B cell (primary cell): ENCODE measurements around the gene PDE12. TPM values are rescaled to one million over a fixed set of nuclear protein-coding genes. Genes with fewer than 3 reads are reported as not detected.

Experiments
- ATAC-seq: fragments of 200-7000 bp; cut with Tn5 transposase; one replicate; pipeline ENCODE4 v1.10.0; 2021; ENCODE audit warnings: low read depth, mild to moderate bottlenecking, moderate number of reproducible peaks, moderate library complexity
- CTCF ChIA-PET: fragments of 350-600 bp; sonication (Branson Sonifier 250); formaldehyde crosslinking; loops from one replicate; lab custom pipeline; 2021; ENCODE audit warnings: antibody characterized with exemption, inconsistent platforms; lab: Charles Lee
- POLR2A ChIA-PET: fragments of 350-600 bp; sonication (Branson Sonifier 250); formaldehyde crosslinking; loops from one replicate; lab custom pipeline; 2021; ENCODE audit warnings: antibody characterized with exemption; lab: Charles Lee
- DNase-seq: peaks from one replicate; pipeline ENCODE4 v3.0.0; 2013
- H2AFZ ChIP-seq: 2 replicates; pipeline ENCODE4 v1.6.1; 2012; ENCODE audit warnings: mild to moderate bottlenecking, low read depth, low read length; ENCODE audit not compliant: insufficient read depth, poor library complexity, severe bottlenecking
- H3K27ac ChIP-seq, 2 donors: 1 replicate in 1 of 2; 2 replicates in 1 of 2; pipeline ENCODE4 v1.5.1; 2012 to 2013; ENCODE audit warnings: low read length in 2 of 2, mild to moderate bottlenecking in 2 of 2, moderate library complexity in 1 of 2
- H3K27me3 ChIP-seq, 4 experiments: fragments of 200-600 bp in 1 of 4; sonication (generic) in 1 of 4; replicated peaks in 1 of 4; 1 replicate in 2 of 4; 2 replicates in 2 of 4; pipeline versions ENCODE4 v1.6.1 to v1.7.0; 2013 to 2016; ENCODE audit warnings: low read length in 3 of 4, mild to moderate bottlenecking in 2 of 4, mixed read lengths in 1 of 4, moderate library complexity in 1 of 4; ENCODE audit not compliant: insufficient read depth in 4 of 4, control insufficient read depth in 3 of 4; ENCODE audit errors: control extremely low read depth in 1 of 4
- H3K36me3 ChIP-seq, 2 experiments: replicated peaks in 1 of 2; 1 replicate in 1 of 2; 2 replicates in 1 of 2; pipeline versions ENCODE4 v1.6.1 to v1.7.1; 2013; ENCODE audit warnings: low read length in 1 of 2; ENCODE audit not compliant: insufficient read depth in 2 of 2, control insufficient read depth in 1 of 2; ENCODE audit errors: control extremely low read depth in 1 of 2, extremely low read depth in 1 of 2
- H3K4me1 ChIP-seq, 2 donors: fragments of 200-600 bp in 1 of 2; sonication (generic) in 1 of 2; 1 replicate in 1 of 2; 2 replicates in 1 of 2; pipeline versions ENCODE4 v1.5.1 to v1.6.1; 2013 to 2017; ENCODE audit warnings: low read length in 2 of 2; ENCODE audit not compliant: control insufficient read depth in 2 of 2, insufficient read depth in 2 of 2
- H3K4me2 ChIP-seq: replicated peaks from 2 replicates; pipeline ENCODE3; 2012; ENCODE audit warnings: mild to moderate bottlenecking, low read depth, low read length; ENCODE audit not compliant: poor library complexity, severe bottlenecking
- H3K4me3 ChIP-seq, 5 experiments: fragments of 200-600 bp in 1 of 5; sonication (generic) in 1 of 5; 1 replicate in 3 of 5; 2 replicates in 2 of 5; pipeline versions ENCODE4 v1.5.1 to v1.7.0; 2011 to 2016; ENCODE audit warnings: low read length in 4 of 5, mild to moderate bottlenecking in 4 of 5, low read depth in 2 of 5, control low read depth in 1 of 5, moderate library complexity in 1 of 5; ENCODE audit not compliant: insufficient read depth in 1 of 5; ENCODE audit errors: control extremely low read depth in 1 of 5, extremely low read depth in 1 of 5
- H3K79me2 ChIP-seq: fragments of 200-600 bp; sonication (generic); one replicate; pipeline ENCODE4 v1.6.0; 2016; ENCODE audit warnings: low read length; ENCODE audit not compliant: control insufficient read depth, insufficient read depth
- H3K9ac ChIP-seq: fragments of 200-600 bp; sonication (generic); 2 replicates; pipeline ENCODE4 v1.6.1; 2017; ENCODE audit warnings: mild to moderate bottlenecking, low read length, moderate library complexity
- H3K9me3 ChIP-seq, 3 donors: one replicate each; pipeline versions ENCODE4 v1.6.1 to v1.7.1; 2013; ENCODE audit warnings: low read length in 2 of 3; ENCODE audit not compliant: control insufficient read depth in 2 of 3, insufficient read depth in 1 of 3; ENCODE audit errors: control extremely low read depth in 1 of 3
- H4K20me1 ChIP-seq: 2 replicates; pipeline ENCODE4 v1.6.0; 2012; ENCODE audit warnings: mild to moderate bottlenecking, low read length; ENCODE audit not compliant: insufficient read depth, control insufficient read depth, poor library complexity, severe bottlenecking
- H3K27ac Mint-ChIP-seq: one replicate; pipeline ENCODE4 v1.8.0; 2021; ENCODE audit warnings: mixed read lengths
- H3K27me3 Mint-ChIP-seq: one replicate; pipeline ENCODE4 v1.8.0; 2021; ENCODE audit warnings: mixed read lengths
- H3K4me1 Mint-ChIP-seq: one replicate; pipeline ENCODE4 v1.8.0; 2021; ENCODE audit warnings: mixed read lengths
- H3K4me3 Mint-ChIP-seq: one replicate; pipeline ENCODE4 v1.8.0; 2021; ENCODE audit warnings: mixed read lengths
- H3K9me3 Mint-ChIP-seq: one replicate; pipeline ENCODE4 v1.8.0; 2022; ENCODE audit warnings: mixed read lengths; ENCODE audit not compliant: insufficient read depth
- CTCF ChIP-seq: fragments of 200-600 bp; IDR thresholded peaks from one replicate; pipeline ENCODE4 v1.8.0; 2022; ENCODE audit warnings: antibody characterized with exemption, mild to moderate bottlenecking
- EZH2 ChIP-seq: IDR thresholded peaks from 2 replicates; pipeline ENCODE4 v1.6.1; 2012; ENCODE audit warnings: borderline replicate concordance, low read depth, mild to moderate bottlenecking, moderate library complexity, low read length; ENCODE audit not compliant: insufficient read depth, poor library complexity, severe bottlenecking
- WGBS: methylation state at CpG from one replicate; pipeline ENCODE4 v1.1.5; 2013; ENCODE audit warnings: missing lambda C conversion rate; ENCODE audit not compliant: insufficient coverage; 5-methylcytosine and 5-hydroxymethylcytosine counted together
- intact Hi-C: fragments of 100-400 bp; cut with micrococcal nuclease; formaldehyde crosslinking; loops from one replicate; pipeline ENCODE4 v1.10.0; 2022
- polyA plus RNA-seq: library from polyadenylated mRNA; depleted of rRNA; stranded (reverse); fragments of >200 nt; gene quantifications from 2 replicates; pipeline ENCODE4 v1.2.3, GENCODE V29; 2012
- total RNA-seq, 2 donors: library from RNA; stranded (reverse); fragments of 120-200 nt in 1 of 2; gene quantifications; 1 replicate in 1 of 2; 2 replicates in 1 of 2; pipeline versions ENCODE4 v1.2.3 to v1.2.4, GENCODE V29; 2013 to 2022

Gene PDE12
- total and polyA plus RNA-seq, 2 donors (not counting 1 experiment from before 2014, with no cell fraction given), result 7.3 to 18.3 TPM

DNA sequence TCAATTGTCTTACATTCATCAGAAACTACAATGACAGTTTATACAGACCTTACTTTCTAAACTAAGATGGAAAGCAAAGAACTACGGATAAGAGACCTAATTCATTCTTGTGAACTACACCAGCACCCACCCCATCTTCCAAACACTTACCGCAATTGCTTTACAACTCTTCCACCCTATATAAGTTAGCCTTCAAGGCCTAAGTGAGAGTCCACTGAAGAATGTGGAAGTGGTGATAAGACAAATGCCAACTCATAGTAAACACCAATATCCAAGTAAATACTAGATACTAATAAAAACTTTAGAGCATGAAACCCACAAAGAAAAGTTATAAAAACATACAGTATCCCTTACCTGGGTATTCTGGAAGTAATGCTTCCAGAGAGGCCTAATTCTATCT lies 27.5 kb downstream of the PDE12 start:
- Histone ChIP-seq H3K4me1 (peaks cover 0 to 5% of the 10 kb centered on the region in 2 donors), H2AFZ (no peak overlapping the region), H3K4me2 (no peak overlapping the region), H3K27ac (no peak overlapping the region), H3K4me3 (no peak overlapping the region), H3K36me3 (peaks cover 0 to 35% of the 10 kb centered on the region in 2 experiments), H3K9me3 (no peaks in the 10 kb centered on the region), H3K27me3 (no peaks in the 10 kb centered on the region), H3K9ac (no peak overlapping the region), H4K20me1 (peaks cover 46% of the 10 kb centered on the region), H3K79me2 (peaks cover 87% of the 10 kb centered on the region)
- no peak overlapping the region for H3K4me3 Mint-ChIP-seq
- intact Hi-C loops, result loop anchor here (1.0 kb wide), 1 partner anchor 186 kb away; no protein-coding TSS in a partner anchor
- TF ChIP-seq CTCF (no peak), EZH2 (no peak)
- WGBS, result 100% methylated on average over 1 of the region's 2 CpGs
- ATAC-seq (no peak), DNase-seq (no peak)
- no peaks in the 10 kb centered on the region for H3K27me3 Mint-ChIP-seq
- no peak overlapping the region for H3K27ac Mint-ChIP-seq
- POLR2A ChIA-PET, result no interaction called here
- peaks cover 25% of the 10 kb centered on the region for H3K4me1 Mint-ChIP-seq
- H3K9me3 Mint-ChIP-seq, result no peaks in the 10 kb centered on the region
- CTCF ChIA-PET, result no interaction called here

- ATAC-seq (no peak), DNase-seq (no peak)
- Histone ChIP-seq H3K4me2 (no peak overlapping the region), H3K9ac (no peak overlapping the region), H3K36me3 (peaks cover 0 to 19% of the 10 kb centered on the region in 2 experiments), H3K27ac (no peak overlapping the region), H3K4me3 (no peak overlapping the region), H3K4me1 (peaks cover 0 to 5% of the 10 kb centered on the region in 2 donors), H3K9me3 (no peaks in the 10 kb centered on the region), H3K79me2 (peaks cover 94% of the 10 kb centered on the region), H2AFZ (no peak overlapping the region), H3K27me3 (no peaks in the 10 kb centered on the region), H4K20me1 (peaks cover 41% of the 10 kb centered on the region)
- no peak overlapping the region for H3K4me3 Mint-ChIP-seq
- no peak overlapping the region for H3K27ac Mint-ChIP-seq
- CTCF ChIA-PET, result no interaction called here
- H3K9me3 Mint-ChIP-seq, result no peaks in the 10 kb centered on the region
- no peaks in the 10 kb centered on the region for H3K27me3 Mint-ChIP-seq
- H3K4me1 Mint-ChIP-seq, result peaks cover 28% of the 10 kb centered on the region
- TF ChIP-seq EZH2, result no peak
- TF ChIP-seq CTCF, result no peak
- 96% methylated on average over 3 of the region's 6 CpGs for WGBS
- POLR2A ChIA-PET, result no interaction called here
- intact Hi-C loops, result no loop called here
Measured at GRCh38 chr3:57586778-57587177, 30.7 kb downstream of the PDE12 start.
